HG03097 (cell line): Measurements from ENCODE around the gene RHOG.
"Not testable (repeated sequence)": the region's sequence is repeated elsewhere in the genome, so short reads cannot be mapped to it uniquely, and the experiment has no call there.

Source experiments
- ATAC-seq: cut with Tn5 transposase; IDR thresholded peaks from one replicate; pipeline ENCODE4 v1.9.1; 2021; ENCODE audit not compliant: unreplicated experiment, low FRiP score

RHOG gene

GRCh38 chr11:3814832-3815231 lies 25.9 kb downstream of the RHOG start:
- ATAC-seq: not testable (repeated sequence)

GRCh38 chr11:3810951-3811350 lies 29.8 kb downstream of the RHOG start:
- no peak for ATAC-seq

DNA sequence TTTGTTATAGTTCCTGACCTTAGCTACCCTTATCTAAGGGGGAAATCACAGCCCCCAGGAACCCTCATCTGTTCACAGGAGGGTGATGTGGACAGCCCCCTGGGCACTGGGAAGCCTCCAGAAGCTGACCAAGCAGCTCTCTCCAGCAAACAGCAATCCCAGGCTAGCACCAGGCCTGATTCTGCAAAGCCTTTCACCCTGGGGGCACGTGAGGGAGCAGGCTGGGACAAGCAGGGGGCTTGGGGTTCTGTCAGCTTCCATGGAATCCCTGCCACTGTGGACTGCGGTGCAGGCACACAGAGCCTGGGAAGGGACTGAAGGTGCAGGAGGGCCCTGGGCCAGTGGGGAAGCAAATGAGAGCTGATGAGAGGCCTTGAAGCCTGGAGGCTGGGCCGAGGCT lies 30.3 kb downstream of the RHOG start:
- no peak for ATAC-seq

DNA sequence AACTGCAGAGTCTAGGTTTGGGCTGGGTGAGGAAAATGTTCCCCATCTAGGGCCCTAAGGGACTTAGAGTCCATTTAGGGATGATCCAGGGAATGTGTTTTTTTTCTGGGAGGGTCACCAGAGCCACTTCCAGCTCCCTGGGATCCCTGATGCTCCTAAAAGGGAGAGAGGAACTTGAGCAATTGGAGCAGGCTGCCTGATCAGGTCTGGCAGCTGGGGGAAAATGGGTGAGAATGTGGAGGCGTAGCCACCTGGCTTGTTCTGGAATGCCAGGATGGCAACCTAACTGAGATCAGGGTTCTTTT lies 31.2 kb downstream of the RHOG start:
- ATAC-seq: no peak

DNA sequence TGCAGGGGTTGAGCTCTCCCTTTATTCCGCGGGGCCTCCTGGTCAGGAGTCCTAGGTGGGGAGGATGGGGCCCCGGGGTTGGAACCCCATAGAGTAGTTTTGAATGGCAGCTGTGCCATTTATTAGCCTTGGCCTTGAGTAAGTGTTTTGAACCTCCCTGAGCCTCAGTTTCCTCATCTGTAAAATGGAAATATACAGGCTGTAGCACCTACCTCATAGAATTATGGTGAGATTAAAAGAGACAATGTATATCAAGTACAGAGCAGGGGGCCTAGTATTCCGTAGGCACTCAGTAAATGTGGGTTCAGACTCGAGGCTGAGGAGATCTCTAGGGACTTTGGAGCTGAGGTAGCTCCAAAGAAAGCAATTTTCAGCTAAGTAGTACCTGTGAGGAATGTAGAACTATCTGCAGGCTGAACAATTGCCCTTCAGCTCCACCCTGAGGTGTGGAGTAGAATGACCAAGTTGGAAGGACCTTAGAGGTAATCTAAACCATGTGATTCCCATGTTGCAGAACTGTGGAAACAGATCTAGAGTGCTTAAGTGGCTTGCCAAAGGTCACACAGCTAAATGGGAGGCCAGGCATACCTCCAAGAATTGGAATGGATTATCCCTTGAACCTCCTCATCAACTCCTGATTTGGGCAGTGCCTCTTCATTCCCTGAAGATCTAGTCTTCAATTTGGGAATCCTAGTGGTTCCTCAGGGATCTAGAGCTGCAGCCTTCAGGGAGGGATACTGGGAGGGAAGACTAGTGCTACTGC lies 31.7 kb downstream of the RHOG start:
- peak; percentile 65 for ATAC-seq

GRCh38 chr11:3807909-3808860 lies 32.6 kb downstream of the RHOG start, which contains the start of gene PGAP2:
PGAP2 (plus strand) TSS chr11:3808560; CDS start chr11:3811260, 2,700 bp downstream.
- ATAC-seq: no peak

DNA sequence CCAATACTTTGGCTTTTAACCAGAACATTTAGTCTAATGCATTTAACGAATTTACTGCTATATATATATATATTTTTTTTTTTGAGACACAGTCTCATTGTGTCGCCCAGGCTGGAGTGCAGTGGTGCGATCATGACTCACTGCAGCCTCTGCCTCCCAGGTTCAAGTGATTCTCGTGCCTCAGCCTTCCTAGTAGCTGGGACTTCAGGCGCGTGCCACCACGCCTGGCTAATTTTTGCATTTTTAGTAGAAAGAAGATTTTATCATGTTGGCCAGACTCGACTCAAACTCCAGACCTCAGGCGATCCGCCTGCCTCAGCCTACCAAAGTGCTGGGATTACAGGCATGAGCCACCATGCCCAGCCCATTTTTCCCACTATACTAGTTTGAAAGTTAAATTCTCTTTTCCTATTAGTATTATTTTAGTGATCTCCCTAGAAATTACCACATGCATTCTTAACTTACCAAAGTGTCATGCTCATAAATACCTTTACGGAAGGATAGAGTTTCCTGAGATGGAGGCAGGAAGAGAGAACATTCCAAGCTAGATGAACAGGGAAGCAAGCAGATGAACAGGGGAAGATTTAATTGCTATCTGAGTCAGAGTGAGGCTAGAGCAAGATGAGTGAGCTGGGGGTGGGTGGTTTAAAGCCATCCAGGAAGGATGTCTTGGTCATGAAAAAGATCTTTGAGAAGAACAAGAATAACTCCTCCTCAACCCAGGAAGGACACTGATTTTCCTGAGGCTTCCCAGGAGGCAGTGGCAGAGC lies 36.8 kb downstream of the RHOG start:
- no peak for ATAC-seq

- no peak for ATAC-seq
These were observed 38.6 kb downstream of the RHOG start for GRCh38 chr11:3802011-3802790.

DNA sequence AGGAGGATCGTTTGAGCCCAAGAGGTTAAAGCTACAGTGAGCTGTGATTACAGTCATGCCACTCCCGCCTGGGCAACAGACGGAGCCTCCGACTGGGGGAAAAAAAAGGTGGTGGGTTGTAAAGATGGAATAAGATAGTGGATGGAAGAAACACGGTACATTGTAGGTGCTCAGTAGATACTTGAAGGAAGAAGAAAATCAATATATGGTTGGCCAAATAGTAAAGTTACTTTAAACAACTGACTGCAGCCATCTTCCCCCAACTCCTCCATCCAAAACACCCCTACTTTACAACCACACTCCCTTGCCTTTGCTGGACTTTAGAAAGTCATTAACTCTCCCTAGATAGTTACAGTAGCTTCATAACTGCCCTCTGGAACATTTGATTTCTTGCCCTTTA lies 40.9 kb downstream of the RHOG start:
- ATAC-seq: no peak

GRCh38 chr11:3799143-3799542 lies 41.6 kb downstream of the RHOG start:
- no peak for ATAC-seq

DNA sequence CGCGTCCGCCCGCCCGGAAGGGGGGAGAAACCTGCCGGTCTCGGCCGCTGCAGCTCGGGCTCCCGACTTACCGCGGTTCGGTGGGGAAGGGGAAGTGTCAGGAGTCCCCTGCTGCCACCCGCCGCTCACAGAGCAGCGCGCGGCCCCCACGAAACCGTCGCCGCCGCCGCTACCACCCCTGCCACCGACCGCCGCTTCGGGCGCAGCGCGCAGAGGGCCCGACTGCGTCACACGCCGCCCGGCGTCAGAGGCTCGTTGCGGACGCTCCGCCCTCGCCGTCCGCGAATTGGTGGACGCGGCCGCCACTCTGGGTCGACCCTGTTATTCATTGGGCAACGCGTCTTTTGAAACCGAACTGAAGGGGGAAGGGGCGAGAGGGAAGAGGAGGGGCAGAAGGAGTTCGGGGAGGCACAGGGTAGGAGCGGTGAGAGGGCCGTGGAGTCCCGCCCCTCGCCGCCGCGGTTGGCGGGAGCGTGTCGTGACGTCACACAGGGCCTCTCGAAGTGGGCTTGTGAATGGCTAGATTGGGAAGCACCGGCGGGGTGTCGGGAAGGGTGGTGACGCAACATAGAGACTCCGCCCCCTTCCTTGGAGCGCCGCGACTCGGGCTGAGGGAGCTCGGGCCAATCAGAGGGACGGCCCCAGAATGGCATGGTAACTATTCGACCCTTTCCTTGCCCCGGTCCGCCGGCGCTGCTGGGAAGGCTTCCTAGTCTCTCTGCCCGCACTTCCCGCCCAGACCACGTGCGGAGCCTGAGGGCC lies 43.2 kb downstream of the RHOG start, which contains the start of gene NUP98:
TSS of gene NUP98 (minus strand) at position 226 of the 762 bp plus-strand sequence. CDS start 15,437 bp downstream, outside the sequence.
- ATAC-seq: peak; percentile 93

- ATAC-seq: peak; percentile 23
These were observed 43.9 kb downstream of the RHOG start for GRCh38 chr11:3796801-3797328.

GRCh38 chr11:3796346-3796745 lies 44.4 kb downstream of the RHOG start:
- ATAC-seq: no peak

DNA sequence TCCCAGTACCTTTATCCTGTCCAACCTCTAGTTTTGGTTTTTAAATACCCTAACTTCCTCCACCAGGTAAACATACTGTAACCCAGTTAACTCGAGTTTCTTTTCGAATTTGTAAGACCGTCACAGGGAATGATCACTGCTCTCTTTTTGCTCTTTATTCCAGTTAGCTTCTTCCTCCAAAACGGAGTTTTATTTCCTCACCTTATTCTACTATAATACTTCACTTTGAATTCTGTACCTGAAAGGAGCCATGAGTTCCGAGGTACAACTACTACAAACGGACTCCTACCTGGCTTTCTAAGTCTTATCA lies 44.8 kb downstream of the RHOG start:
- no peak for ATAC-seq

DNA sequence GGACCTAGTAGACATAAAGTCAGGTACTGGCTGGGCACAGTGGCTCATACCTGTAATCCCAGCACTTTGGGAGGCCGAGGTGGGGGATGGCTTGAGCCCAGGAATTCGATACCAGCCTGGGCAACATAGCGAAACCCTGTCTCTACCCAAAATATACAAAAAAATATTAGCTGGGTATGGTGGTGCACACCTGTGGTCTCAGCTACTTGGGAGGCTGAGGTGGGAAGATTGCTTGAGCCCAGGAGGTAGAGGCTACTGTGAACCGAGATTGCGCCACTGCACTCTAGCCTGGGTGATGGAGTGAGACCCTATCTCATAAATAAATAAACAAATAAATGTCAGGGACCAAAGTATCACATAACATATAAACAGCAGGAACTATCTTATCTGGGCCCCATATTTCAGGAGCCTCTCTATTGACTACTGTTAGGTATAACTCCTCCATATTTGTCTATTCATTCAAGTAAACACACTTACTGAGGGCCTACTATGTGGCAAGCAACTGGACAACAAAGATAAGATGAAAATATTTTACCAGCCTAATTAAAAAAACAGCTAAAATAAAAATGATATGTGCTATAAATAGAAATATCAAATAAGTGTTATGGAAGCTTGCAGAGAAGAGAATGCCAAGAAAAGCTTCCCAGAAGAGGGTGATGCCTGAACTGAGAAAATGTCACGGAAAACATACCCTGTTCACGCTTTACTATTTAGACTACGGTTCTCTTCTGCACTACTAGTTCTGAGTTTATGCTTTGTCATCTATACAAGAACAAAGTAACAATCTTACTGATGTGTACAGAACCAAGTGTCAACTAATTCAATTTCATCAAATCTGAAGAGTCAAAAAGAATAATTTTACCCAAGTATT lies 45.4 kb downstream of the RHOG start:
- ATAC-seq: no peak

DNA sequence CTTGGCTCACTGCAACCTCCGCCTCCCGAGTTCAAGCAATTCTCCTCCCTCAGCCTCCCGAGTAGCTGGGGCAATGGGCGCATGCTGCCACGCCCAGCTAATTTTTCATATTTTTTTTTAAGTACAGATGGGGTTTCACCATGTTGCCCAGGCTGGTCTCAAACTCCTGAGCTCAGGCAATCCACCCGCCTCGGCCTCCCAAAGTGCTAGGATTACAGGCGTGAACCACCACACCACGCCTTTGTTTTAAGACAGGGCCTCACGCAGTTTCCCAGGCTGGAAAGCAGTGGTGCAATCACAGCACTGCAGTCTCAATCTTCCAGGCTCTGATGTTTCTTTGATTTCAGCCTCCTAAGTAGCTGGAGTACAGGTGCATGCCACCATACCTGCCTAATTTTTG lies 46.4 kb downstream of the RHOG start:
- ATAC-seq: not testable (repeated sequence)

GRCh38 chr11:3786781-3787428 lies 53.9 kb downstream of the RHOG start:
- no peak for ATAC-seq

DNA sequence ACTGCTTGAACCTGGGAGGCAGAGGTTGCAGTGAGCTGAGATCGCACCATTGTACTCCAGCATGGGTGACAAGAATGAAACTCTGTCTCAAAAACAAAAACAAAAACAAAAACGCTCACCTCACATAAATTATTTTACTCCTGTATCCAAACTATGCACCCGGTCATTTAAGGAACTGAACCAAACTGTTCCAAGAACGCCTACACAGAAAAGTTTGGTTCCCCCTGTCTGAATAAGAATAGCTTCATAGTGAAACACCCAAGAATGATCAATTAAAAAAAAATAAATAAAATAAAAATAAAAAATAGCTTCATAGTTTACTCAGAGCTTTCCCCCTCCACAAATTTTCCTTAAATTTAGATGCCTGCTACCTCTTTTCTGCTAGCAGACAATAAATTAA lies 57.1 kb downstream of the RHOG start:
- ATAC-seq: no peak
